Mononuclear cell (primary cell): ENCODE results near the gene TBC1D20. TPM values are rescaled to one million over a fixed set of nuclear protein-coding genes. Genes with fewer than 3 reads are reported as not detected.
"Not testable (repeated sequence)": the region's sequence is repeated elsewhere in the genome, so short reads cannot be mapped to it uniquely, and the experiment has no call there.

Experiments used
- H3K27me3 ChIP-seq: 2 replicates; pipeline ENCODE4 v1.6.0; 2011; ENCODE audit warnings: low read length, control low read depth; ENCODE audit not compliant: insufficient read depth
- H3K4me1 ChIP-seq: 2 replicates; pipeline ENCODE4 v1.5.1; 2011; ENCODE audit warnings: mild to moderate bottlenecking, low read length, control low read depth; ENCODE audit not compliant: insufficient read depth
- H3K4me3 ChIP-seq: 2 replicates; pipeline ENCODE4 v1.5.1; 2011; ENCODE audit warnings: mild to moderate bottlenecking, low read length, moderate library complexity
- H3K9me3 ChIP-seq: 2 replicates; pipeline ENCODE4 v1.5.1; 2011; ENCODE audit warnings: low read depth, mild to moderate bottlenecking, control low read depth, low read length
- total RNA-seq: library from RNA; depleted of rRNA; stranded (reverse); fragments of >200 nt; gene quantifications from one replicate; pipeline ENCODE4 v1.2.3, GENCODE V29; 2012

TBC1D20 gene
- total RNA-seq, 1 donor, result 16.2 TPM

GRCh38 chr20:480044-480443 is 17.7 kb upstream of the TBC1D20 start:
- Histone ChIP-seq H3K4me3 (no peak overlapping the region), H3K9me3 (no peaks in the 10 kb centered on the region), H3K27me3 (no peaks in the 10 kb centered on the region), H3K4me1 (peaks cover 3% of the 10 kb centered on the region)

- H3K4me3 ChIP-seq, result no peak overlapping the region
- no peaks in the 10 kb centered on the region for H3K27me3 ChIP-seq
- peaks cover 3% of the 10 kb centered on the region for H3K4me1 ChIP-seq
- H3K9me3 ChIP-seq, result no peaks in the 10 kb centered on the region
Observed at GRCh38 chr20:479487-479886, 17.2 kb upstream of the TBC1D20 start.

- Histone ChIP-seq H3K9me3 (no peaks in the 10 kb centered on the region), H3K27me3 (no peaks in the 10 kb centered on the region), H3K4me3 (no peak overlapping the region), H3K4me1 (peaks cover 3% of the 10 kb centered on the region)
Observed at GRCh38 chr20:478949-479429, 16.7 kb upstream of the TBC1D20 start.

GRCh38 chr20:478010-478948 is 15.9 kb upstream of the TBC1D20 start:
- H3K4me1 ChIP-seq, result peaks cover 3% of the 10 kb centered on the region
- H3K27me3 ChIP-seq, result no peaks in the 10 kb centered on the region
- H3K9me3 ChIP-seq, result no peaks in the 10 kb centered on the region
- H3K4me3 ChIP-seq, result no peak overlapping the region

DNA sequence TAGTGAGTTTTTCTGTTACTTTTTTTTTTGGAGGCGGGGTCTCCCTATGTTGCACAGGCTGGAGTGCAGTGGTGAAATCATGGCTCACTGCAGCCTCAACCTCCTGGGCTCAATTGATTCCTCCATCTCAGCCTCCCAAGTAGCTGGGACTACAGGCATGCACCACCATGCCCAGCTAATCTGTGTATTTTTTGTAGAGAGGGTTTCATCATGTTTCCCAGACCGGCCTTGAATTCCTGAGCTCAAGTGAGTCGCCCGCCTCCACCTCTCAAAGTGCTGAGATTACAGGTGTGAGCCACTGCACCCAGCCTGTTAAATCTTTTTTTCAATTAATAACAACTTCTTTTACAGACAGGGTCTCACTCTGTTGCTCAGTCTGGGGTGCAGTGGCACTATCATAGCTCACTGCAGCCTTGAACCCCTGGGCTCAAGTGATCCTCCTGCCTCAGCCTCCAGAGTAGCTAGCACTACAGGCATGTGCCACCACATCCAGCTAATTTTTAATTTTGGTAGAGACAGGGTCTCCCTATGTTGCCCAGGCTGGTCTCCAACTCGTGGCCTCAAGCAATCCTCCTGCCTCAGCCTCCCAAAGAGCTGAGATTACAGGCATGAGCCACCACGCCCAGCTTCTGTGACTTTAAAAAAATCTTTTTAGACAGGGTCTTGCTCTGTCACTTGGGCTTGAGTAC is 14.4 kb upstream of the TBC1D20 start:
- not testable (repeated sequence) for H3K4me1 ChIP-seq, H3K9me3 ChIP-seq, H3K27me3 ChIP-seq, H3K4me3 ChIP-seq

DNA sequence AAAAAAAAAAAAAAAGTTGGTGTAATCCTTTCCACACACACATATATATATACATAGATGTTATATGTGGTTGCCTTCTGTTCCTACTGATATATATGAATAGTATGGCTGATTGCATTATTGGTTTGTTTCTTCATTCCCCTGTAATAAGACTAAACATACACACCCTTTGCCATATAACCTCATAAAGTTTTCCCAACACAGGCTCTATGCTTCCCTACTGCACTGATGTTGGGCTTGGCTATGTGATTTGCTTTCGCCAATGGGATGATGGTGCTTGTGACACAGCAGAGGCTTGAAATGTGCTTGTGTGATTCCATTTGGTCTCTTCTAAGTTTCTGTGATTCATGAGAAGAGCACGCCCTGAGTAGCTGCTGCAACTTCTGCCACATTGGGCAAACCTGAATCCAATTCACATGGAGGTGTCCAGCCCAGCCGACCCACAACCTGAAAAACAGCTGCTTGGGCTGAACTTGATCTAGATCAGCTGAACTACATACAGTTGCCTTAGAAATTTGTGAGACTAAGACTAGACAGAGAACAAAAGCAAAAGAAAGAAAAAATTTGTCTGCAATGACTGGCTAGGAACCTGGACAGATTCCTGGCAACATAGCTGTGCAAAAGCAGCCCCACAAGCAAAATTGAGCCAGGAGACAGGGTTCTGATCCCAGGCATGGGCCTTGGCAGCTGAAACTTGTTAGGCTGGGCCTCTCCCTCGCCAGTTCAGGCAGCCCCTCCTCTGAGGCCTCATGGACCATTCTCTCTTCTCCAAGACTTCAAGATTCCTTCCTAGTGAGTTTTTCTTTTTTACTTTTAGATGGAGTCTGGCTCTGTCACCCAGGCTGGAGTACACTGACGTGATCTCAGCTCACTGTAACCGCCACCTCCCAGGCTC is 13.4 kb upstream of the TBC1D20 start:
- Histone ChIP-seq H3K27me3 (no peaks in the 10 kb centered on the region), H3K4me1 (no peaks in the 10 kb centered on the region), H3K4me3 (no peak overlapping the region), H3K9me3 (no peaks in the 10 kb centered on the region)

DNA sequence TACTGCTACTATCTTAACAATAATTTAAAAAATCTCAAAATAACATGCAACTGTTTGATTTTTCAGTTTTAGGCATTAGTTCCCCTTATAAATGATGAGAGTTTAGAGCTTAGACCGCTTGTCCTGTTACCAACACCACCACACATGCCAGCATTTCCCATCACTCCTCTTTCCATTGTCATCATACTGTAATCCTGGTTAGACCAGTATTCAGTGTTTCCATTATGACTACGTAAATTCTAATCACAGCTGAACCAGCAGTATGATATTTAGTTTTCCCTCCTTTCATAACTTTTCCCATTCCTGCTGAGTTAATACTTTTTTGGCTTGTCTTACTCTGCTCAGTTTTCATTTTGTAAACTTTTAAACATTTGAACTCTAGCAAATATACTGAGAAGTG is 12.2 kb upstream of the TBC1D20 start:
- Histone ChIP-seq H3K27me3 (no peaks in the 10 kb centered on the region), H3K4me1 (no peaks in the 10 kb centered on the region), H3K9me3 (no peaks in the 10 kb centered on the region), H3K4me3 (no peak overlapping the region)

DNA sequence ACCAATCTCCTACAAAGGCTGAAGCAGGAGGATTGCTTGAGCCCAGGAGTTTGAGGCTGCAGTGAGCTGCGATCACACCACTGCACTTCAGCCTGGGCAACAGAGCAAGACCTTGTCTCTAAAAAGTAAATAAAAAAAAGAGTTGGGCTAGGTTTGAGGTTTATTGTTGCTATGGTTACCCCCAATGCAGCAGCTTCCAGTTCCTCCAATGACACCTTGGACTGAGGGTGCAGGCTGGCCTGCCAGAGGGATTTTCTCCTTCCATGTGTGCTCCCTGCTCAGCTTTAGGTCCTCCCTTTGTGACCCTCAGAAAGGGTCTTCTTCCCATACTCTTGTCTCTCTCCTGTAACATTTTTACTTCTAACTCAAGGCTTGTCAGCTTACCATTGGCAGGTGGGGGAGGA is 10.6 kb upstream of the TBC1D20 start:
- Histone ChIP-seq H3K9me3 (no peaks in the 10 kb centered on the region), H3K27me3 (no peaks in the 10 kb centered on the region), H3K4me1 (no peaks in the 10 kb centered on the region), H3K4me3 (no peak overlapping the region)

- H3K4me1 ChIP-seq, result no peaks in the 10 kb centered on the region
- no peaks in the 10 kb centered on the region for H3K9me3 ChIP-seq
- H3K4me3 ChIP-seq, result no peak overlapping the region
- H3K27me3 ChIP-seq, result no peaks in the 10 kb centered on the region
Observed at GRCh38 chr20:472137-472846, 10.0 kb upstream of the TBC1D20 start.

GRCh38 chr20:469746-470490 is 7.6 kb upstream of the TBC1D20 start:
- no peaks in the 10 kb centered on the region for H3K27me3 ChIP-seq
- no peaks in the 10 kb centered on the region for H3K9me3 ChIP-seq
- no peak overlapping the region for H3K4me3 ChIP-seq
- H3K4me1 ChIP-seq, result no peaks in the 10 kb centered on the region

- H3K4me3 ChIP-seq, result no peak overlapping the region
- peaks cover 5% of the 10 kb centered on the region for H3K4me1 ChIP-seq
- H3K27me3 ChIP-seq, result no peaks in the 10 kb centered on the region
- H3K9me3 ChIP-seq, result no peaks in the 10 kb centered on the region
Observed at GRCh38 chr20:467755-468154, 5.4 kb upstream of the TBC1D20 start.

DNA sequence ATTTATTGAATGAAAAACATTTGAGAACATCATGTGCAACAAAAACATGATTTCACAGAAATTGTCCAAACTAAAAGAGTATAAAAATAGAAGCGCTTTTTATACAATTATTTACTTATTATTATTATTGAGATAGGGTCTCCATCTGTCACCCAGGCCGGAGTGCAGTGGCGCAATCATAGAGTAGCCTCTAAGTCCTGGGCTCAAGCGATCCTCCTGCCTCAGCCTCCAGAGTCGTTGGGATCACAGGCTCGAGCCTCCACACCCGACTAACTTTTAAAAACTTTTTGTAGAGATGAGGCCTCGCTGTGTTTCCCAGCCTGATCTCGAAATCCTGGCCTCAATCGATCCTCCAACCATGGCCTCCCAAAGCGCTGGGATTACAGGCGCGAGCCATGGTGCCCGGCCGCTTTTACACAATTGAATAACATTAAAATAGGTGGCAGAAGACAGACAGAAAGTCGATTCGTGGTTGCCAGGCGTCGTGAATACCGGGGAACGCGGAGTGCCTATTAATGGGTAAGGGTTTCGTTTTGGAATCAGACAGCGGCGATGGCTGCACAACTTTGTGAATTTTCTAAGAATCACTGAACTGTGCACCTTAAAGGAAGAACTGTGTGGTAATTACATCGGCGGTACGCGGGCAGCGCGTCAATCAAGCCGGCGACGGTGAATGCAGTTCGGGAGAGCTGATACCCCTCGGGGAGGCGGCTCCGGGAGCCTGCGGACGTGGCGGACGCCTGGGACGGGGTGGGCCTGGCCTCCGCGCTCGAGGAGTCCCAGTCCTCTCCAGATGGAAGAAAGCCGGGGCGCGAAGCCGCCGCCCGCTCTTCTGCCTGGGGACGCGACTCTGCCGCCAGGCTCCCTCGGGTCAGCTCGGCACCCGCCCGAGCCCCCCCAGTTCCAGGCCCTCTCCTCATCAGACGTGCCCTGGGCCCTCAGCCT is 807 bp downstream of the TBC1D20 start:
- Histone ChIP-seq H3K9me3 (no peaks in the 10 kb centered on the region), H3K27me3 (no peaks in the 10 kb centered on the region), H3K4me1 (peaks cover 35% of the 10 kb centered on the region), H3K4me3 (peak overlapping the region; percentile 79)

GRCh38 chr20:460707-461106 is 1.6 kb downstream of the TBC1D20 start:
- Histone ChIP-seq H3K27me3 (no peaks in the 10 kb centered on the region), H3K4me1 (peaks cover 35% of the 10 kb centered on the region), H3K9me3 (no peaks in the 10 kb centered on the region), H3K4me3 (no peak overlapping the region)
